ENCODE data around the gene ABTB2. TPM values are rescaled to one million over a fixed set of nuclear protein-coding genes. Genes with fewer than 3 reads are reported as not detected.

The ABTB2 gene
- total and polyA plus RNA-seq, 9 of the 15 experiments (the other 6 are each of a cell fraction or from before 2014, with no cell fraction given): 0.03 to 0.18 (median 0.12) TPM; not detected in 2

GRCh38 chr11:34185926-34186841, 171.6 kb downstream of the ABTB2 start:
- no peaks in the 10 kb centered on the region for H3K4me1 ChIP-seq (replicated peaks in 1 of 2; ENCODE audit: control insufficient read depth in 2 of 2, insufficient read depth in 2 of 2, low read length in 2 of 2)
- peaks cover 3% of the 10 kb centered on the region; the same call in 1 of the 2 replicates for H4K20me1 ChIP-seq (replicated peaks; ENCODE audit: control insufficient read depth, insufficient read depth, low read length)
- H3K79me2 ChIP-seq (ENCODE audit: control insufficient read depth, insufficient read depth, low read length): no peaks in the 10 kb centered on the region
- H3K4me2 ChIP-seq (ENCODE audit: insufficient read depth, low read length): no peak overlapping the region
- no peaks in the 10 kb centered on the region for H3K9me1 ChIP-seq (ENCODE audit: control insufficient read depth, insufficient read depth, low read length)
- H2AFZ ChIP-seq (ENCODE audit: low read depth, low read length): no peak overlapping the region
- H3K9me3 ChIP-seq (replicated peaks; ENCODE audit: control insufficient read depth, insufficient read depth, low read depth, low read length): no peaks in the 10 kb centered on the region
- no peaks in the 10 kb centered on the region for H3K36me3 ChIP-seq (ENCODE audit: control insufficient read depth, insufficient read depth, low read length)
- 3% methylated on average over 20 of the region's 22 CpGs for WGBS (ENCODE audit: insufficient coverage, low coverage, missing lambda C conversion rate)
- no peak overlapping the region for H3K27ac ChIP-seq (ENCODE audit: extremely low read depth, low read depth, low read length)
- H3K9ac ChIP-seq (ENCODE audit: insufficient read depth in 1 of 2, low read depth in 2 of 2, low read length in 2 of 2): no peak overlapping the region
- in situ Hi-C loops (cut with MboI): no loop called here
- no TSS peak for BruUV-seq (replicated peaks)
- FAIRE-seq (no peak), DNase-seq (ENCODE audit: extremely low read depth in 1 of 4, low spot score in 3 of 4) (no peak), ATAC-seq (no peak)
- no peak overlapping the region for H3K4me3 ChIP-seq
- ChIA-PET POLR2A (interaction anchor here (0.6 to 1.8 kb wide), 4 partner anchors 9 to 21 kb away, joined by 3 to 5 read pairs (median 4); no protein-coding TSS in a partner anchor), CTCF (ENCODE audit: low intra/inter-chr PET ratio) (no interaction called here)
- TF ChIP-seq PKNOX1 (IDR thresholded peaks at IDR 0.05) (no peak), HDAC6 (IDR thresholded peaks at IDR 0.05; ENCODE audit: low read depth, low read length) (no peak), MCM3 (IDR thresholded peaks at IDR 0.05) (no peak), L3MBTL2 (IDR thresholded peaks at IDR 0.05) (no peak), ARID3A (IDR thresholded peaks at IDR 0.05; ENCODE audit: borderline replicate concordance, low read depth, low read length) (no peak), PATZ1 (CRISPR knock-in tag; IDR thresholded peaks at IDR 0.05; ENCODE audit: borderline replicate concordance) (no peak), TFAP4 (CRISPR knock-in tag; IDR thresholded peaks at IDR 0.05; ENCODE audit: borderline replicate concordance) (no peak)
- H3K27me3 ChIP-seq (ENCODE audit: control insufficient read depth in 2 of 2, insufficient read depth in 2 of 2, low read length in 2 of 2): peaks cover 29 to 59% of the 10 kb centered on the region in 2 experiments; a peak in 4 of 5 replicates
- intact Hi-C loops (cut with micrococcal nuclease): no loop called here

Data from K562 (cell line).